ENCODE measurements around the gene ASIC2.

The ASIC2 gene

GRCh38 chr17:33163533-33164168 lies 129.4 kb downstream of the ASIC2 start:
- no peak for DNase-seq (ENCODE audit: low read depth in 3 of 3)

GRCh38 chr17:33154869-33155455 lies 138.1 kb downstream of the ASIC2 start:
- DNase-seq (ENCODE audit: low read depth in 3 of 3): no peak

DNA sequence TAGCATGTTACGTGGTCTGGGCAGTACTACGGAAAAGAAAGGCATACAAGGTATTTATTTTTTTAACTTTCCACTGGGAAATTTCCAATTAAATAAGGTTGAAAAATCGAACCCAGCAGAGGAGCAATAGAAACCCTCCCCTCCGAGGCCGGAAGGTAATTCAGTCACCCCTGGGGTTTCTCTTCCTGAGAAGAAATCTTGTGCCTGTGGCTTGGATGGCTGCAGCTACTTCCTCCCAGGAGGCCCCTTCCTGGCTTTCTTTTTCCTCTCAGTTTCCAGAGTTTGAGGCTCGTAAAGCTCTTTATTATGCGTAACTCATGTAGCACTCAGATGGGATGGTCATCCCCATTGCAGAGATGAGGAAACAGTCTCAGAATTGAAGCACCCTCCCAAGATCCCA lies 140.3 kb downstream of the ASIC2 start:
- DNase-seq (ENCODE audit: low read depth in 3 of 3): no peak

GRCh38 chr17:33151565-33151964 lies 141.5 kb downstream of the ASIC2 start:
- no peak for DNase-seq (ENCODE audit: low read depth in 3 of 3)

GRCh38 chr17:33145941-33146340 lies 147.2 kb downstream of the ASIC2 start:
- no peak for DNase-seq (ENCODE audit: low read depth in 3 of 3)

GRCh38 chr17:33144837-33145236 lies 148.3 kb downstream of the ASIC2 start:
- DNase-seq (ENCODE audit: low read depth in 3 of 3): no peak

DNA sequence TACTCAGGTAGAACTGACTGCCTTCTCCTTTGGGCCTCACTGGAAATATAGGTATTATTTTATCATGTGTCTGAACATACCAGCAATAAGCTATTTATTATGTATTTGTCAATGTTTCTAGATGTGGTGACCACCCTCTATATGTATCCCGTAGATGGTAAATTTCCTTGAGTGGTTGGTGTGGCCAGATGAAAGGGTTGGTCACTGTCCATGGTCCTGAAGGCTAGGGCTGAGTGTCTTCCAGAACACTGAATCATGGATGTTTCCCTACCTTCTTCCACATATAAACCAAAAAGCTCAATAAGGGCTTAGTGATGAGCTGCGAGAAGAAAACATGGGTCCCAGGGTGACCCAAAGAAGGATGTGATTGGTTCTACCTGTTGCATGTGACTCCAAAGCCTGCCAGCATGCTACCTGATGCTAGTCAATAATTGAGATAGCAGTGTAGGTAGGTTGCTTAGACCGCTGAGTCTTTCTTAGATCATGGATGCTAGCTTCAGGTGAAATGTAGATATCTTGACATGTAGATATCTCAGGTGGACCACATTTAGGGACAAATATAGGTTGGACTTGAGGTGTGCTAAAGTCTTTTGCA lies 150.3 kb downstream of the ASIC2 start:
- DNase-seq (ENCODE audit: low read depth in 3 of 3): no peak

DNA sequence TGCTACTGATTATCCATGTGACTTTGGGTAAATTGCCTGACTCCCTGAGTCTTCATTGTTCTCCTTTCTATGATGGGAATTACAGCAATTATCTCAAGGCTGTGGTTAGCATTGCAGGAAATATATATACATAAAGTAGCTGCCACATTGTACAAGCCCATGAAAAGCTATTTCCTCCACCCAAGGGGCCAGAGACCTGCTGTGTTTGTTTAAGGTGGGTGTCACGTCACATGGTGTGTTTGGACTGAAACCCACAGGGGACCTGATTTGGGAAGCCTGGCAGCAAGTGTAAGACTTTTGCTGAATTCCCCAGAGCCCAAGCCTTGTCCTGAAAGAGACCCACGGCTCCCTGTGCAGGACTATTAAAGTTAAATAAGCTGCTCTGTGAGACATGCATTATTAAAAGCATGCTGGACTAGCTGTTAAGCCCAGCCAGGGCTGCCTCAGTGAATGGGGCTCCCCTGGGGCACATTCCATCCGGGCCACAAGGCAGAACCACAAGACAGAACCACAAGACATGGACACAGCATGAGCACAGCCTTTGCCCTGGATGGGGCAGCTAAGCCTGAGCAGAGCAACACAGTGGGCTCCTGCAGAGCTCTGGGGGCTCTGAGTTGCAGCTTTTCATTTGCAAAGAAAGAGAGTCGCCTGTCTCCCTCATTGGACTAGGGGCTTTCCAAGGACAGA lies 152.5 kb downstream of the ASIC2 start:
- no peak for DNase-seq (ENCODE audit: low read depth in 3 of 3)

DNA sequence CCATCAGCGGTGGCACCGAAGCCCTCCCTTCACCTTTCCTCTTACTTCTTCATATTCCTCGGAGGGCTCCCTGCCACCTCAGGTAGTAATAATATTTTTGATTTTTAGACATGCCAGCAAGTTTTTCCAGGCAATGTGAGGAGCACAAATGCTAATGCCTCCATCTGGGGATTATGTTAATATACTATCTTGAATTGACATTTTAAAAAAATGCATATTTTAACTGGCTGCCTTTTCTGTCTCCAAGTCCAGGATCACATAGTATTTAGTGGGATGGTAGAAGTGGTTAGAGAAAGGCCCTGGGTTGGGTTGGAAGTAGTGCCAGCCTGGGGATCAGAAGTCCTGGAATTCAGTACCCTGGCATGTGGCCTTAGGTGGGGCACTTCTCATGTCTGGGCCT lies 154.5 kb downstream of the ASIC2 start:
- no peak for DNase-seq (ENCODE audit: low read depth in 3 of 3)

DNA sequence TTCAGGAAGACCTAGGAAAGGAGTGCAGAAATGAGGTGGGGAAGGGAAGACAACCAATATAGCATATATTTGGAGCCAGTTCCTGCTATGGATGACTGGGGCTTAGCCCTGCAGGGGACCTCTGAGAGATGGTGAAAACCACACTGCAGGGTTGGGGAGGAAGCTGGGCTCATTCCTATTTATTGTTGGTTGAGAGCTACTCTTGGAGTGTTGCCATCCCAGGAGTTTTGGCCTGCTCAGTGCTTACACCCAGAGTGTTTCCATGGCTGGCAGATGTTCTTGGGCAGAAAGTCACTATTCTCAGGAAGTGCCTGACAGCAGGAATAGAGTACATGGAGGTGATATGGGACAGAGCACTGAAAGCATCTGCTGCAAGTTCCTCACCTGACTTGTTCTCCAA lies 155.7 kb downstream of the ASIC2 start:
- no peak for DNase-seq (ENCODE audit: low read depth in 3 of 3)

DNA sequence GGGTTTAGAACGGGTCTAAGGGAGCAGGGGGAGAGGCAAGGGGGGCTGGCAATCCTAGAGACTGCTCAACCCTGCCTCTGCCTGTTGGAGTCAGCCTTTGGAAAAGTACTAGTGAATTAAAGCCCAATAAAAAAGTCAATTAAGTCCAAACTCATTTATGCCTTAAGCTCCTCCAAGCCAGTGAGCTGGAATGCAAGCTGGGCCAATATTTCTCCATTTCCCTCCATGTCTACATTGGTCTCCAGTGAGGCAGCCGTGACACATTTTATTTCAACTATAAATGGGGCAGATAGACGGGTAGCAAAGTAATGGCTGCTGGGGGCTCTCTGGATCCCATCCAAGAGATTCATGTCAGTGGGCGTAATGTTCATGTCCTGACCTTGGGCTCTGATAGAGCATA lies 157.4 kb downstream of the ASIC2 start:
- DNase-seq (ENCODE audit: low read depth in 3 of 3): no peak

DNA sequence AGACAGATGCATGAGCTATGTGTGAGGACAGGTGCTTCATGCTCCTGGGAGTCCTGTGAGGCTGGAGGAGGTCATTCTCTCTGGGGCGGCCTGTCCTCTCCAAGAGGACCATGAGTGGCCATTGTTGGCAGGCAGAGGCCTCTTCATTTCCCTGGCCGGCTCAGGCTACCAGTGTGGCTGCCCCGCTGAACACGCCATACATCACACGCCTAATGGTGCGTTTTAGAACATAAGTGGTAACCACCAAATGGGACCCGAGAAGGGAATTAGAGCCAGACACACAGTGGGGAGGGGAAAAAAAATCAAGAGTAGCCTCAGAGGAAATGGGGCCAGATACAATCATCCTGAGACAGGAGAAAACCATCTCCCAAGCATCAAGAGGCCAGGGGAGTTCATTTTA lies 161.5 kb downstream of the ASIC2 start:
- DNase-seq (ENCODE audit: low read depth in 3 of 3): no peak

DNA sequence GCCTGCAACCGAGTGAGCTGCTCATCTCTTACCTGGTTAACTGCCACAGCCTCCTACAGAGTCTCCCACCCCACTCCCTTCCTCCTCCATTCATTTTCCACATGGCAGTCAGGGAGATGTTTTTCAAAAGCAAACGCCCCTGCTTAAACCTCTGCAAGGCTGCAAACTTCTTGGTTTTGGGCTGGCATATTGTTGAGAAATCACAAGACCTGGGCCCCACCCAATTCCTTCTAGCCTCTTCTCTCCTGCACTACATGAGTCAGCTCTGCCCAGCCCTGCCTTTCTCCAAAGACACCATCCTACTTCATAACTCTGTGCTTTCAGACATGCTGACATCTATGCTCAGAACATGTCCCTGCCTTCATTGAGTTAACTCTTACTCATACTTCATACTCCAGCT lies 165.4 kb downstream of the ASIC2 start:
- no peak for DNase-seq (ENCODE audit: low read depth in 3 of 3)

GRCh38 chr17:33126086-33126485 lies 167.0 kb downstream of the ASIC2 start:
- no peak for DNase-seq (ENCODE audit: low read depth in 3 of 3)

DNA sequence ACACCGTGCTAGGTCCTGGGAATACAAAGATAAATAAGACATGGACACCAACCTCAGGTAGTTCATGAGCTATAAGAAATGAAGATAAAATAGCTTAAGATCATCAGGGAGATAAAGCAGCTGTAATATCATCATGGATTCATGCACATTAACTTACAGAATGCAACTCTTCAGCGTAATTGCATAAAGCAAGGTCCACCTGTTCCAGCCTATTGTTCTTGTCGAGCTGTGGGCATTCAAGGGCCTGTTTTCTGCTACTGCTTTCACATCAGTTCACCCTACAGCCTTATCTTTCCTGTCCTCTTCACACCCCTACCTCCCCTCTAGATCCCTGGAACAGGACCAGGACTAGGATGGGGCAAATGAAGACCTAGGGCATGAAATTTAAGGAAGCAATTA lies 167.5 kb downstream of the ASIC2 start:
- DNase-seq (ENCODE audit: low read depth in 3 of 3): no peak

DNA sequence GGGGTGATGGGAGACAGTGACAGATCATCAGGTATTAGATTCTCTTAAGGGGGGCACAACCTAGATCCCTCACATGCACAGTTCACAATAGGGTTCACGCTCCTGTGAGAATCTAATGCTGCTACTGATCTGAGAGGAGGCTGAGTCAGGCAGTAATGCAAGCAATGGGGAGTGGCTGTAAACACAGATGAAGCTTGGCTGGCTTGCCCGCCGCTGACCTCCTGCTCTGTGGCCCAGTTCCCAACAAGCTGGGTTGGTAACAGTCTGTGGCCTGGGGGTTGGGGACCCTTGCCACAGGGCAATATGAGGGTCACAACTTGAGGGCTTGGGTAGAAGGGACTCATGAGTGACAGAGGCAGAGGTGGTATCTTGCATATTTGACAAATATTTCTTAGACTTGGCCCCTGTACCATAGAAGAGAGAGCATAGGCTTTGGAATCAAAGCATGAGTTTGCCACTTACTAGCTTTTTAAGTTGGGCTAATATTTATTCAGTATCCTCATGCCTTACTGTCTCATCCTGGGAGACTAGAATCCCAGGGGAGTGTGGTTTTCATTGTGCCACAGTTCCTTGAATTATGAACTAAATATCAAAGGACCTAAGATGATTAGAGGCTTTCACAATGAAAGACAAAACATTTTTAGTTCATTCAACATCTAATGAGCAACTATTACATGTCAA lies 168.1 kb downstream of the ASIC2 start:
- DNase-seq (ENCODE audit: low read depth in 3 of 3): no peak

GRCh38 chr17:33124185-33124584 lies 168.9 kb downstream of the ASIC2 start:
- no peak for DNase-seq (ENCODE audit: low read depth in 3 of 3)

DNA sequence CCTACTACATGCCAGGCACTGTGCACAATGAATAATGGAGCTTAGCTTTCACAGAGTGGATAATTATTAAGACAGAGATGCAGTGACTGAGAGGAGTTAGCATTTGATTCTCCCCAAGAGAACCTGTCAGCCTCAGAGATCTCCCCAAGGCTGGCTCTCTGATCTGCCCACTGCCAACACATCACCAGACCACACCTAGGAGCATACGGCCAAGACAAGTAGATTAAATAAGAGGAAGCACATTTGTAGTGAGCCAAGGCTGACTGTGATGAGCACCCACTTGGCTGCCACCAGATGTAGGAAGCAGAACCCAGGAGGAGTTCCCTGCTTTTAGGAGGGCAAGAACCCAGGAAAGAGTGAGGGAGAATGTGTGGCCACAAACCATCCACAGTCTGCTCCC lies 171.3 kb downstream of the ASIC2 start:
- no peak for DNase-seq (ENCODE audit: low read depth in 3 of 3)

- no peak for DNase-seq (ENCODE audit: low read depth in 3 of 3)
Observed at GRCh38 chr17:33121272-33121671, 171.8 kb downstream of the ASIC2 start.

DNA sequence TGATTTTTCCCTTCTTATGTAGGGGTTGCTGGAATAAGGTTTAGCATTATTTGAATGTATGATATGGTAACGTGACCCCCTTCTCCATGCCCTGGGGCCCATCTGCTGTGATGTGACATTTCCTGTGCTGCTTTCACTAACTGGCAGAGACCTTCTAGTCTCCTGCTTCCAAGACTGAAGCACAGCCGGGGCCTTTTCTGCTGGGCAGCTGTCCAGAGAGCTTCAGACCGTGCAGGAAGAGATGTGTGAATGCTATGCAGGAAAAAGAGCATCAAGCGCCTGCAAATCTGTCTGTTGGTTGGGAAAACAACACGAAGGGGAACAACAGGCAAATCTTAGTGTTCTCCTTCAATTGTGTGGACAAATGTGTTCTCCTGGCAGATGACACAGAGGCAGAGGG lies 173.0 kb downstream of the ASIC2 start:
- no peak for DNase-seq (ENCODE audit: low read depth in 3 of 3)

DNA sequence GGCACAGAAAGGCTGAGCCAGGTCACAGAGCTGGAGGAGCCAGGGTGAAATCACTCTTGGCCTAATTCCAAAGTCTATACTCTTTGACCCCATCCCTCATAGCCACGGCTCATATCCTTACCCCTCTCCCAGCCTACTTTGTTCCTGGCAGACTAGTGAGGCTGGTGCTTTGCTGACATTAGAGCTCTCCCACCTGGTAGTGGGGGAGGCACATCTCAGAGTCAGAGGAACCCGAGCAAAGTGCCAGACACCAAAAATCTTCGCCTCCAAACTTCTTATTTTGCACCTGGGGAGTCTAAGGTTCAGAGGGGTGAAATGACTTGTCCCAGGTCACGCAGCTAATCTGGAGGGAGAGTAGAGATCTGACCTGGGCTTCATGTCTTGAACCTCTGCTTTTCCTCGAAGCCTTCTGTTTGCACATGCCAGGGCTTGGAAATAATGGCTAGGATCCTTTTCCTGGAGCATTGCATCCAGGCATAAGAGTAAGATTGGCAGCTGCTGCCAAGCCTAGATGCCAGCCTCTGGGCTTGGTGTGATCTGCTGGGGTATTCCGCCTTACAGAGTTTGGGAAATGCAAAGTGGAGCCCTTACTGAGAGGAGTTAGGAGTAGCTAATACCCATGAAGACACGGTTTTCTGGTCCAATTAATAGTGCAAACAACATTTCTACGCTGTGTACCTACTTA lies 174.6 kb downstream of the ASIC2 start:
- DNase-seq (ENCODE audit: low read depth in 3 of 3): no peak

GRCh38 chr17:33116021-33116551 lies 177.0 kb downstream of the ASIC2 start:
- no peak for DNase-seq (ENCODE audit: low read depth in 3 of 3)
